Gastrocnemius medialis (tissue), 4 donors: ENCODE results near the gene STRN3. TPM values are rescaled to one million over a fixed set of nuclear protein-coding genes. Genes with fewer than 3 reads are reported as not detected.

Experiments used
- ATAC-seq, 2 donors: fragments of 150-250 bp; one replicate each; pipeline ENCODE4 v1.9.1; 2016
- DNase-seq, 2 donors: peaks; one replicate each; pipeline ENCODE4 v3.0.0-alpha.2; 2019
- H3K27ac ChIP-seq, 4 donors: fragments of 200-600 bp; sonication (generic); 1 replicate in 1 of 4; 2 replicates in 3 of 4; pipeline ENCODE4 v1.5.1; 2016 to 2018; ENCODE audit warnings: mild to moderate bottlenecking in 2 of 4, moderate library complexity in 1 of 4
- H3K27me3 ChIP-seq, 3 donors: fragments of 200-600 bp; sonication (generic) in 2 of 3; 1 replicate in 1 of 3; 2 replicates in 2 of 3; pipeline versions ENCODE4 v1.5.1 to v1.6.0; 2016 to 2019; ENCODE audit warnings: mild to moderate bottlenecking in 1 of 3, moderate library complexity in 1 of 3
- H3K36me3 ChIP-seq, 2 donors: fragments of 200-600 bp; sonication (generic) in 1 of 2; one replicate each; pipeline ENCODE4 v1.5.1; 2017 to 2018
- H3K4me1 ChIP-seq, 2 donors: fragments of 200-600 bp; sonication (generic) in 1 of 2; one replicate each; pipeline ENCODE4 v1.5.1; 2016 to 2017; ENCODE audit warnings: mild to moderate bottlenecking in 2 of 2
- H3K4me3 ChIP-seq, 4 donors: fragments of 200-600 bp; sonication (generic) in 3 of 4; 1 replicate in 1 of 4; 2 replicates in 3 of 4; pipeline ENCODE4 v1.5.1; 2016 to 2019; ENCODE audit warnings: mild to moderate bottlenecking in 2 of 4
- H3K9me3 ChIP-seq, 3 donors: fragments of 200-600 bp; sonication (generic) in 2 of 3; 1 replicate in 1 of 3; 2 replicates in 2 of 3; pipeline ENCODE4 v1.5.1; 2016 to 2019
- CTCF ChIP-seq, 5 experiments: fragments of 450-650 bp in 3 of 5; fragments of 200-600 bp in 2 of 5; sonication (generic) in 2 of 5; IDR thresholded peaks in 4 of 5; conservative IDR thresholded peaks in 1 of 5; 1 replicate in 4 of 5; 2 replicates in 1 of 5; pipeline ENCODE4 v1.5.1; 2016 to 2019; ENCODE audit warnings: antibody characterized with exemption in 5 of 5, mild to moderate bottlenecking in 3 of 5, moderate library complexity in 3 of 5
- POLR2A ChIP-seq, 2 donors: fragments of 450-650 bp; IDR thresholded peaks; one replicate each; pipeline ENCODE4 v1.6.1; 2017; ENCODE audit warnings: antibody characterized with exemption in 2 of 2, mild to moderate bottlenecking in 2 of 2, moderate library complexity in 2 of 2
- in situ Hi-C, 4 donors: fragments of 200-750 bp; cut with MboI; loops; one replicate each; pipeline versions ENCODE4 v1.15.0 to v1.8.0; 2017; ENCODE audit warnings: low sequenced_read_pairs in 4 of 4
- intact Hi-C: fragments of 100-400 bp; cut with DNase I; formaldehyde crosslinking; loops from one replicate; pipeline ENCODE4 v1.15.1; 2023; ENCODE audit warnings: low total_unique reads
- microRNA counts, 2 donors: library from miRNA; unstranded; fragments of <30 nt; microRNA quantifications; one replicate each; lab custom pipeline; 2016
- microRNA-seq, 2 donors: library from miRNA; unstranded; fragments of <30 nt; microRNA quantifications; one replicate each; pipeline ENCODE4, GENCODE V29; 2016; ENCODE audit warnings: borderline replicate concordance in 2 of 2
- total RNA-seq, 4 donors: library from RNA; depleted of rRNA; stranded (reverse); fragments of >200 nt; gene quantifications; one replicate each; pipeline versions ENCODE4 v1.1.0 to v1.2.3, GENCODE V29; 2016

STRN3 gene
- total RNA-seq, 4 donors from 2014 or later, result 57.7 to 98.7 (median 77.9) TPM

- H3K36me3 ChIP-seq, result no peaks in the 10 kb centered on the region
- no peak overlapping the region for H3K4me3 ChIP-seq
- in situ Hi-C loops (no loop called here), intact Hi-C loops (no loop called here)
- H3K4me1 ChIP-seq, result no peaks in the 10 kb centered on the region
- no peak overlapping the region for H3K27ac ChIP-seq
- no peaks in the 10 kb centered on the region for H3K9me3 ChIP-seq
- DNase-seq, result no peak
- no peak for ATAC-seq
- TF ChIP-seq POLR2A (IDR thresholded peaks at IDR 0.05) (no peak), CTCF (IDR thresholded peaks at IDR 0.05 in 4 of 5, conservative IDR thresholded peaks at IDR 0.05 in 1 of 5) (no peak)
- no peaks in the 10 kb centered on the region for H3K27me3 ChIP-seq
Measured at GRCh38 chr14:30849983-30850382, 176.2 kb downstream of the STRN3 start.

- no peaks in the 10 kb centered on the region for H3K36me3 ChIP-seq
- no peak overlapping the region for H3K4me3 ChIP-seq
- no peaks in the 10 kb centered on the region for H3K4me1 ChIP-seq
- intact Hi-C loops (no loop called here), in situ Hi-C loops (no loop called here)
- DNase-seq (no peak), ATAC-seq (no peak)
- H3K27me3 ChIP-seq, result no peaks in the 10 kb centered on the region
- H3K27ac ChIP-seq, result no peak overlapping the region
- TF ChIP-seq POLR2A (IDR thresholded peaks at IDR 0.05) (no peak), CTCF (IDR thresholded peaks at IDR 0.05 in 4 of 5, conservative IDR thresholded peaks at IDR 0.05 in 1 of 5) (no peak)
- no peaks in the 10 kb centered on the region for H3K9me3 ChIP-seq
Measured at GRCh38 chr14:30849354-30849753, 176.8 kb downstream of the STRN3 start.

GRCh38 chr14:30848449-30849240 is 177.5 kb downstream of the STRN3 start:
- H3K27ac ChIP-seq, result no peak overlapping the region
- TF ChIP-seq POLR2A (IDR thresholded peaks at IDR 0.05) (no peak), CTCF (IDR thresholded peaks at IDR 0.05 in 4 of 5, conservative IDR thresholded peaks at IDR 0.05 in 1 of 5) (no peak)
- no peaks in the 10 kb centered on the region for H3K36me3 ChIP-seq
- in situ Hi-C loops (no loop called here), intact Hi-C loops (no loop called here)
- no peak overlapping the region for H3K4me3 ChIP-seq
- H3K4me1 ChIP-seq, result no peaks in the 10 kb centered on the region
- DNase-seq, result no peak
- ATAC-seq, result no peak
- H3K9me3 ChIP-seq, result no peaks in the 10 kb centered on the region
- H3K27me3 ChIP-seq, result no peaks in the 10 kb centered on the region

MicroRNAs encoded within 50 kb of the gene (microRNA counts, 767-probe panel; counts per million panel counts)
- 356 to 448 counts per million in 2 donors for microRNA hsa-miR-624-3p (lab: Ali Mortazavi, UCI)

Small RNA genes lying within 50 kb of the gene (microRNA-seq; reads per million reads assigned to microRNA genes)
- 21.3 to 23.7 reads per million in 2 donors for gene MIR624

Other genes starting within 250 kb of the STRN3 start
- gene COCH, start 151.8 kb downstream of the STRN3 start, total RNA-seq, result 1 to 10 TPM in 1 of 4 donors, under 1 TPM in 3; 0.35 to 2.0 (median 0.53) TPM
- 10 to 100 TPM in 2 of 4 donors, 1 to 10 TPM in 2; 2.9 to 12.8 (median 9.2) TPM for gene AP4S1, start 730 bp downstream of the STRN3 start, total RNA-seq
- gene HECTD1, start 181.4 kb upstream of the STRN3 start, total RNA-seq, result 100 to 1,000 TPM; 356 to 453 (median 420) TPM